Right ventricle myocardium inferior (tissue), 1 donor: ENCODE measurements around the gene GXYLT1. TPM values are rescaled to one million over a fixed set of nuclear protein-coding genes. Genes with fewer than 3 reads are reported as not detected.

ENCODE experiments used
- ATAC-seq: fragments of 200-7000 bp; cut with Tn5 transposase; one replicate; pipeline ENCODE4 v1.9.1; 2020; ENCODE audit warnings: mild to moderate bottlenecking, moderate library complexity
- DNase-seq: peaks from one replicate; pipeline ENCODE4 v3.0.0; 2021; ENCODE audit errors: missing footprints
- intact Hi-C: fragments of 100-400 bp; cut with DNase I; formaldehyde crosslinking; loops from one replicate; pipeline ENCODE4 v1.11.0; 2022
- total RNA-seq: library from RNA; stranded (reverse); fragmentation: NEBNext Ultra II Directional; extraction: Animal tissue kit (Norgen Biotek cat#: 25700); gene quantifications from one replicate; pipeline ENCODE4 v1.2.1, GENCODE V29; 2021
- donor health status: DM: no; HTN: yes; CAD: no; lungs with severe emphysema.

Gene GXYLT1
- total RNA-seq, 1 donor from 2014 or later: 4.8 TPM

GRCh38 chr12:42031847-42032564 is 112.7 kb downstream of the GXYLT1 start:
- intact Hi-C loops: no loop called here
- DNase-seq (no peak), ATAC-seq (no peak)

Other genes with a start within 250 kb of the GXYLT1 start
- 86.1 TPM for gene YAF2, start 93.4 kb upstream of the GXYLT1 start, total RNA-seq
- 54.0 TPM for gene ZCRB1, start 181.2 kb upstream of the GXYLT1 start, total RNA-seq
- gene PPHLN1, start 181.3 kb upstream of the GXYLT1 start, total RNA-seq: 27.3 TPM